ENCODE results near the gene PTPRG. TPM values are rescaled to one million over a fixed set of nuclear protein-coding genes. Genes with fewer than 3 reads are reported as not detected.

The PTPRG gene
- total RNA-seq, 4 donors from 2014 or later, result 21.1 to 54.2 (median 30.6) TPM

- in situ Hi-C loops (cut with MboI; ENCODE audit: low sequenced_read_pairs in 4 of 4), result no loop called here
- Histone ChIP-seq H3K27me3 (no peaks in the 10 kb centered on the region), H3K27ac (no peak overlapping the region), H3K9me3 (no peaks in the 10 kb centered on the region), H3K36me3 (no peaks in the 10 kb centered on the region), H3K4me1 (peaks cover 0 to 22% of the 10 kb centered on the region in 2 donors), H3K4me3 (no peak overlapping the region)
- intact Hi-C loops (cut with DNase I; ENCODE audit: low total_unique reads), result no loop called here
- no peak for DNase-seq
- no peak for ATAC-seq
- TF ChIP-seq CTCF (IDR thresholded peaks at IDR 0.05 in 4 of 5, conservative IDR thresholded peaks at IDR 0.05 in 1 of 5) (no peak), POLR2A (IDR thresholded peaks at IDR 0.05) (no peak)
These were observed 203.9 kb downstream of the PTPRG start for GRCh38 chr3:61765157-61765876.

GRCh38 chr3:61768284-61769037 is 207.1 kb downstream of the PTPRG start:
- no peak overlapping the region for H3K4me3 ChIP-seq
- H3K27me3 ChIP-seq, result no peaks in the 10 kb centered on the region
- no peak for DNase-seq
- TF ChIP-seq CTCF (IDR thresholded peaks at IDR 0.05 in 4 of 5, conservative IDR thresholded peaks at IDR 0.05 in 1 of 5) (no peak), POLR2A (IDR thresholded peaks at IDR 0.05) (no peak)
- H3K9me3 ChIP-seq, result no peaks in the 10 kb centered on the region
- no peak for ATAC-seq
- intact Hi-C loops (cut with DNase I; ENCODE audit: low total_unique reads), result no loop called here
- no peaks in the 10 kb centered on the region for H3K36me3 ChIP-seq
- in situ Hi-C loops (cut with MboI; ENCODE audit: low sequenced_read_pairs in 4 of 4), result no loop called here
- H3K27ac ChIP-seq, result no peak overlapping the region
- H3K4me1 ChIP-seq, result peaks cover 12 to 39% of the 10 kb centered on the region in 2 donors

GRCh38 chr3:61769266-61769990 is 208.1 kb downstream of the PTPRG start:
- peaks cover 21 to 45% of the 10 kb centered on the region in 2 donors for H3K4me1 ChIP-seq

GRCh38 chr3:61771976-61772375 is 210.6 kb downstream of the PTPRG start:
- Histone ChIP-seq H3K36me3 (no peaks in the 10 kb centered on the region), H3K4me1 (peaks cover 42 to 58% of the 10 kb centered on the region in 2 donors), H3K4me3 (no peak overlapping the region), H3K27me3 (no peaks in the 10 kb centered on the region), H3K9me3 (no peaks in the 10 kb centered on the region), H3K27ac (no peak overlapping the region)
- no peak for ATAC-seq
- in situ Hi-C loops (cut with MboI; ENCODE audit: low sequenced_read_pairs in 4 of 4), result no loop called here
- intact Hi-C loops (cut with DNase I; ENCODE audit: low total_unique reads), result no loop called here
- no peak for TF ChIP-seq CTCF (IDR thresholded peaks at IDR 0.05 in 4 of 5, conservative IDR thresholded peaks at IDR 0.05 in 1 of 5)
- DNase-seq, result peak in 1 of 2 donors; percentile 38

More at GRCh38 chr3:61769266-61769990, 208.1 kb downstream of the PTPRG start:
- no peaks in the 10 kb centered on the region for H3K9me3 ChIP-seq
- in situ Hi-C loops (cut with MboI; ENCODE audit: low sequenced_read_pairs in 4 of 4), result no loop called here
- H3K4me3 ChIP-seq, result no peak overlapping the region
- H3K36me3 ChIP-seq, result no peaks in the 10 kb centered on the region
- no peak for ATAC-seq
- TF ChIP-seq POLR2A (IDR thresholded peaks at IDR 0.05) (no peak), CTCF (IDR thresholded peaks at IDR 0.05 in 4 of 5, conservative IDR thresholded peaks at IDR 0.05 in 1 of 5) (no peak)
- DNase-seq, result no peak
- H3K27me3 ChIP-seq, result no peaks in the 10 kb centered on the region
- no peak overlapping the region for H3K27ac ChIP-seq
- intact Hi-C loops (cut with DNase I; ENCODE audit: low total_unique reads), result no loop called here
